HL-60 (cell line): ENCODE measurements around the gene MCF2L2.

ENCODE experiments used
- POLR2AphosphoS5 ChIP-seq: IDR thresholded peaks from 2 replicates; pipeline ENCODE4 v1.6.1; 2012; ENCODE audit warnings: low read depth
- SPI1 ChIP-seq: IDR thresholded peaks from 2 replicates; pipeline ENCODE4 v1.6.1; 2012; ENCODE audit warnings: low read depth, mild to moderate bottlenecking, borderline replicate concordance
- TF ChIP-seq, protein P1 (sequence below): IDR thresholded peaks from 2 replicates; pipeline ENCODE4 v1.6.1; 2012; ENCODE audit warnings: low read depth; ENCODE audit not compliant: insufficient replicate concordance
- TF ChIP-seq, protein P2 (sequence below): IDR thresholded peaks from one replicate; pipeline ENCODE4 v1.5.1; 2011; ENCODE audit warnings: low read length, control low read depth, inconsistent platforms; ENCODE audit not compliant: insufficient read depth

DNA sequence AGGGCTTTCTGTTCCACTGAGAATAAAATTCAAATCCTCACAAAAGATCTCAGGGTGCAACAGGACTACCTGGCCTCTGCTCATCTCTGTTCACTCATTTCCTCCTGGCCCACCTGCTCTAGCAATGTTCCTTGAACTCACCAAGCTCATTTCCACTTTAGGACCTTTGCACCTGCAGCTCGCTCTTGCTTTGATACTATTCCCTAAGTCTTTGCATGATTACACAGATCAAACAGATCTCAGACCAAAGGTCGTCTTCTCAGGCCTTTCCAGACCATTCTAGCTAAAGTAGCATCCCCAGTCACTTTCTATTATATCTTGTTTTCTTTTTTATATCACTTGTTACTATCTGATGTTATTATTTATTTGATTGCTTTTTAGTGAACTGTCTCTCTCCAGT is 120.7 kb downstream of the MCF2L2 start:
- TF ChIP-seq, protein P1, sequence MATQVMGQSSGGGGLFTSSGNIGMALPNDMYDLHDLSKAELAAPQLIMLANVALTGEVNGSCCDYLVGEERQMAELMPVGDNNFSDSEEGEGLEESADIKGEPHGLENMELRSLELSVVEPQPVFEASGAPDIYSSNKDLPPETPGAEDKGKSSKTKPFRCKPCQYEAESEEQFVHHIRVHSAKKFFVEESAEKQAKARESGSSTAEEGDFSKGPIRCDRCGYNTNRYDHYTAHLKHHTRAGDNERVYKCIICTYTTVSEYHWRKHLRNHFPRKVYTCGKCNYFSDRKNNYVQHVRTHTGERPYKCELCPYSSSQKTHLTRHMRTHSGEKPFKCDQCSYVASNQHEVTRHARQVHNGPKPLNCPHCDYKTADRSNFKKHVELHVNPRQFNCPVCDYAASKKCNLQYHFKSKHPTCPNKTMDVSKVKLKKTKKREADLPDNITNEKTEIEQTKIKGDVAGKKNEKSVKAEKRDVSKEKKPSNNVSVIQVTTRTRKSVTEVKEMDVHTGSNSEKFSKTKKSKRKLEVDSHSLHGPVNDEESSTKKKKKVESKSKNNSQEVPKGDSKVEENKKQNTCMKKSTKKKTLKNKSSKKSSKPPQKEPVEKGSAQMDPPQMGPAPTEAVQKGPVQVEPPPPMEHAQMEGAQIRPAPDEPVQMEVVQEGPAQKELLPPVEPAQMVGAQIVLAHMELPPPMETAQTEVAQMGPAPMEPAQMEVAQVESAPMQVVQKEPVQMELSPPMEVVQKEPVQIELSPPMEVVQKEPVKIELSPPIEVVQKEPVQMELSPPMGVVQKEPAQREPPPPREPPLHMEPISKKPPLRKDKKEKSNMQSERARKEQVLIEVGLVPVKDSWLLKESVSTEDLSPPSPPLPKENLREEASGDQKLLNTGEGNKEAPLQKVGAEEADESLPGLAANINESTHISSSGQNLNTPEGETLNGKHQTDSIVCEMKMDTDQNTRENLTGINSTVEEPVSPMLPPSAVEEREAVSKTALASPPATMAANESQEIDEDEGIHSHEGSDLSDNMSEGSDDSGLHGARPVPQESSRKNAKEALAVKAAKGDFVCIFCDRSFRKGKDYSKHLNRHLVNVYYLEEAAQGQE: no peak
- TF ChIP-seq, protein P2, sequence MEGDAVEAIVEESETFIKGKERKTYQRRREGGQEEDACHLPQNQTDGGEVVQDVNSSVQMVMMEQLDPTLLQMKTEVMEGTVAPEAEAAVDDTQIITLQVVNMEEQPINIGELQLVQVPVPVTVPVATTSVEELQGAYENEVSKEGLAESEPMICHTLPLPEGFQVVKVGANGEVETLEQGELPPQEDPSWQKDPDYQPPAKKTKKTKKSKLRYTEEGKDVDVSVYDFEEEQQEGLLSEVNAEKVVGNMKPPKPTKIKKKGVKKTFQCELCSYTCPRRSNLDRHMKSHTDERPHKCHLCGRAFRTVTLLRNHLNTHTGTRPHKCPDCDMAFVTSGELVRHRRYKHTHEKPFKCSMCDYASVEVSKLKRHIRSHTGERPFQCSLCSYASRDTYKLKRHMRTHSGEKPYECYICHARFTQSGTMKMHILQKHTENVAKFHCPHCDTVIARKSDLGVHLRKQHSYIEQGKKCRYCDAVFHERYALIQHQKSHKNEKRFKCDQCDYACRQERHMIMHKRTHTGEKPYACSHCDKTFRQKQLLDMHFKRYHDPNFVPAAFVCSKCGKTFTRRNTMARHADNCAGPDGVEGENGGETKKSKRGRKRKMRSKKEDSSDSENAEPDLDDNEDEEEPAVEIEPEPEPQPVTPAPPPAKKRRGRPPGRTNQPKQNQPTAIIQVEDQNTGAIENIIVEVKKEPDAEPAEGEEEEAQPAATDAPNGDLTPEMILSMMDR: no peak
- no peak for TF ChIP-seq POLR2AphosphoS5
- no peak for TF ChIP-seq SPI1
